Measurements from ENCODE around the gene CHI3L2.
"Not testable (repeated sequence)": the region's sequence is repeated elsewhere in the genome, so short reads cannot be mapped to it uniquely, and the experiment has no call there.

Gene CHI3L2

DNA sequence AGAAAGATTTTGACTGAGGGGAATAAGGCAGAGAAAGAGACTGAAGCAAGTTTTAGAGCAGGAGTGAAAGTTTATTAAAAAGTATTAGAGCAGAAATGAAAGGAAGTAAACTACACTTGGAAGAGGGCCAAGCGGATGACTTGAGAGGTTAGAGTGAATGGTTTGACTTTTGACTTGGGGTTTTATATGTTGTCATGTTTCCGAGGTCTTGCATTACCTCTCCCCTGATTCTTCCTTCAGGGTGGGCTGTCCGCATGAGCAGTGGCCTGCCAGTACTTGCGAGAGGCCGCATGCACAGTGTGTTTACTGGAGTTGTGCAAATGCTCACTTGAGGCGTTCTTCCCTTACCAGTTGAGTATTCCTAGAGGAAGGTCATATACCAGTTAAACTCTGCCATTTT, 14.1 kb upstream of the CHI3L2 start:
- Histone ChIP-seq H3K9ac (ENCODE audit: low read depth, low read length, poor library complexity) (no peak overlapping the region), H3K4ac (ENCODE audit: low read length) (no peak overlapping the region), H2AK5ac (ENCODE audit: low read depth, low read length) (no peak overlapping the region), H3K4me1 (ENCODE audit: control insufficient read depth in 2 of 2, insufficient read depth in 1 of 2, low read depth in 1 of 2, low read length in 2 of 2) (peaks cover 6 to 8% of the 10 kb centered on the region in 2 donors), H2BK12ac (ENCODE audit: low read length) (no peak overlapping the region), H3K4me3 (ENCODE audit: low read length in 2 of 2) (no peak overlapping the region), H4K91ac (ENCODE audit: low read depth, low read length, poor library complexity) (no peak overlapping the region), H3K23ac (ENCODE audit: low read depth, low read length, poor library complexity) (no peak overlapping the region), H2BK120ac (ENCODE audit: low read depth, low read length) (no peak overlapping the region), H3K9me3 (replicated peaks in 1 of 2; ENCODE audit: control insufficient read depth in 2 of 2, insufficient read depth in 1 of 2, low read depth in 1 of 2, low read length in 2 of 2) (no peaks in the 10 kb centered on the region), H3K27me3 (ENCODE audit: control insufficient read depth in 3 of 3, insufficient read depth in 3 of 3, low read depth in 1 of 3, low read length in 3 of 3) (no peaks in the 10 kb centered on the region), H3K14ac (ENCODE audit: low read length) (no peak overlapping the region), H3K4me2 (ENCODE audit: insufficient read depth, low read length, poor library complexity, severe bottlenecking) (no peak overlapping the region), H2BK15ac (ENCODE audit: low read length) (no peak overlapping the region), H2BK5ac (ENCODE audit: low read length) (no peak overlapping the region), H3K79me1 (ENCODE audit: low read depth, low read length) (no peaks in the 10 kb centered on the region), H4K8ac (ENCODE audit: low read depth, low read length) (no peak overlapping the region), H3K36me3 (replicated peaks in 1 of 2; ENCODE audit: control insufficient read depth in 2 of 2, insufficient read depth in 2 of 2, low read length in 2 of 2) (no peaks in the 10 kb centered on the region), H2AFZ (ENCODE audit: low read length) (peak overlapping the region; percentile 66), H3K27ac (replicated peaks; ENCODE audit: low read length) (no peak overlapping the region), H3K18ac (ENCODE audit: low read length) (no peak overlapping the region)
- DNase-seq (ENCODE audit: low spot score): no peak
- no CpG with 5 or more reads among the region's 6 CpGs for WGBS, 2 donors (ENCODE audit: extremely low coverage in 2 of 2, insufficient read length in 2 of 2, insufficient replicate concordance in 1 of 2)

DNA sequence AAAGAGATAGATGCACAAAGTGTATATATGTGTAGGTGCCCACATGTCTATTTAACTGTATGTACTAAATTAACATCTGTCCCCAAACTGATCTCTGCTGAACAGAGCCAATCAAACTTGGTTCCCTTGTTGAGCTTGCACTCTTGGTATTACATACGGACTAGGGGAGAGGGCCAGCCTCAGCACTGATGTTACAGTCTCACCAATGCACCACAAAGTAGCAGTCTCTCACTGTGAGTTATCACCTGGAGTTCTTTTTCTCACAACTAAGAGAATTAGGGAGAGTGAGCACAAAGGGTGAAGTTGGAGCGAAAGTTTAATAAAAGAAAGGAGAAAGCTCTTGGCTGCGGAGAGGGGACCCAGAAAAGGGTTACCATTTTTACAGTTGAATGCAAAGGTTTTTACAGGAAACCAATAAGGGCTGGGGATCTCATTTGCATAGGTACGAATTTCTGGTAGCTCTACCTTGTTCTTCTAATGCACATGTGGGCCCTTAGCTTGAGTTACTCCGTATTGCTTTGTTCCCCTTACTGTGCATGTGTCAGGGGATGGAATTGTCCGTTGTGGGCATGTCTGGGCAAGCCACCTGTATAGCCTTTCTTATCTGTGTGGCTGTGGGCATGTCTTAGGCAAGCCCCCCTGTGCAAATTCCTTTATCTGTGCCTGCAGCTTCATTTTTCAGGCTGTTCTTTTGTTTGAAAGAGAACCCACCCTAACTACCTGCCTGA, 13.3 kb upstream of the CHI3L2 start:
- Histone ChIP-seq H3K79me1 (ENCODE audit: low read depth, low read length) (no peaks in the 10 kb centered on the region), H3K14ac (ENCODE audit: low read length) (no peak overlapping the region), H2BK5ac (ENCODE audit: low read length) (no peak overlapping the region), H2BK12ac (ENCODE audit: low read length) (no peak overlapping the region), H4K91ac (ENCODE audit: low read depth, low read length, poor library complexity) (no peak overlapping the region), H3K27ac (replicated peaks; ENCODE audit: low read length) (no peak overlapping the region), H3K27me3 (ENCODE audit: control insufficient read depth in 3 of 3, insufficient read depth in 3 of 3, low read depth in 1 of 3, low read length in 3 of 3) (no peaks in the 10 kb centered on the region), H3K4me3 (ENCODE audit: low read length in 2 of 2) (no peak overlapping the region), H2BK15ac (ENCODE audit: low read length) (no peak overlapping the region), H3K36me3 (replicated peaks in 1 of 2; ENCODE audit: control insufficient read depth in 2 of 2, insufficient read depth in 2 of 2, low read length in 2 of 2) (no peaks in the 10 kb centered on the region), H3K4me1 (ENCODE audit: control insufficient read depth in 2 of 2, insufficient read depth in 1 of 2, low read depth in 1 of 2, low read length in 2 of 2) (peaks cover 9 to 11% of the 10 kb centered on the region in 2 donors), H2AK5ac (ENCODE audit: low read depth, low read length) (no peak overlapping the region), H2BK120ac (ENCODE audit: low read depth, low read length) (no peak overlapping the region), H3K9ac (ENCODE audit: low read depth, low read length, poor library complexity) (no peak overlapping the region), H3K4me2 (ENCODE audit: insufficient read depth, low read length, poor library complexity, severe bottlenecking) (no peak overlapping the region), H3K18ac (ENCODE audit: low read length) (no peak overlapping the region), H3K23ac (ENCODE audit: low read depth, low read length, poor library complexity) (no peak overlapping the region), H3K4ac (ENCODE audit: low read length) (no peak overlapping the region), H2AFZ (ENCODE audit: low read length) (peak overlapping the region; percentile 21), H3K9me3 (replicated peaks in 1 of 2; ENCODE audit: control insufficient read depth in 2 of 2, insufficient read depth in 1 of 2, low read depth in 1 of 2, low read length in 2 of 2) (no peaks in the 10 kb centered on the region), H4K8ac (ENCODE audit: low read depth, low read length) (no peak overlapping the region)
- no peak for DNase-seq (ENCODE audit: low spot score)
- no CpG with 5 or more reads among the region's 6 CpGs for WGBS, 2 donors (ENCODE audit: extremely low coverage in 2 of 2, insufficient read length in 2 of 2, insufficient replicate concordance in 1 of 2)

DNA sequence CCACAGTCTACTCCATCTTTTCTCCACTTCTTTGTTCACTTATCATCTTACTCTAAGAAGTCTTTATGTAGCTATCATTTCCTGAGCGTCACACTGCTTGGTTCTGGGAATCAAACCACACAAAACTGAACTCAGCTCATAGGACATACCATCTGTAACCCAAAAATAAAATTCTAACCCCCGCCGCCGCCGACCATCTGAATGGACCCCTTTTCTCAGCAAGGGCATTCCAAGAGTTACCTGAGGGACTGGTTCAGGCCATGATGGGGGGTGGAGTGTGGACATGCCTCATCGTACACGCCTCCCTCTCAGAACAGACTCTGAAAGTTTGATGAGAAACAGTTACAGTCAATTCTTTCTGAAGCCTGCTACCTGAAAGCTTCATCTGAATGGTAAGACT, 12.6 kb upstream of the CHI3L2 start:
- no peak overlapping the region for H2BK120ac ChIP-seq (ENCODE audit: low read depth, low read length)
- no peak overlapping the region for H3K4me2 ChIP-seq (ENCODE audit: insufficient read depth, low read length, poor library complexity, severe bottlenecking)
- H3K79me1 ChIP-seq (ENCODE audit: low read depth, low read length): no peaks in the 10 kb centered on the region
- H4K91ac ChIP-seq (ENCODE audit: low read depth, low read length, poor library complexity): no peak overlapping the region
- no peak overlapping the region for H3K4me3 ChIP-seq (ENCODE audit: low read length in 2 of 2)
- H3K23ac ChIP-seq (ENCODE audit: low read depth, low read length, poor library complexity): no peak overlapping the region
- no peak overlapping the region for H3K4ac ChIP-seq (ENCODE audit: low read length)
- H3K14ac ChIP-seq (ENCODE audit: low read length): no peak overlapping the region
- peak overlapping the region; percentile 21 for H2AFZ ChIP-seq (ENCODE audit: low read length)
- H2BK5ac ChIP-seq (ENCODE audit: low read length): no peak overlapping the region
- DNase-seq (ENCODE audit: low spot score): no peak
- peaks cover 13 to 15% of the 10 kb centered on the region in 2 donors for H3K4me1 ChIP-seq (ENCODE audit: control insufficient read depth in 2 of 2, insufficient read depth in 1 of 2, low read depth in 1 of 2, low read length in 2 of 2)
- H2BK12ac ChIP-seq (ENCODE audit: low read length): no peak overlapping the region
- H3K27me3 ChIP-seq (ENCODE audit: control insufficient read depth in 3 of 3, insufficient read depth in 3 of 3, low read depth in 1 of 3, low read length in 3 of 3): no peaks in the 10 kb centered on the region
- no peak overlapping the region for H2AK5ac ChIP-seq (ENCODE audit: low read depth, low read length)
- no peak overlapping the region for H4K8ac ChIP-seq (ENCODE audit: low read depth, low read length)
- H3K27ac ChIP-seq (replicated peaks; ENCODE audit: low read length): peak overlapping the region; percentile 29
- WGBS, 2 donors (ENCODE audit: extremely low coverage in 2 of 2, insufficient read length in 2 of 2, insufficient replicate concordance in 1 of 2): no CpG with 5 or more reads among the region's 7 CpGs
- H3K36me3 ChIP-seq (replicated peaks in 1 of 2; ENCODE audit: control insufficient read depth in 2 of 2, insufficient read depth in 2 of 2, low read length in 2 of 2): no peaks in the 10 kb centered on the region
- H2BK15ac ChIP-seq (ENCODE audit: low read length): no peak overlapping the region
- peak overlapping the region; percentile 91 for H3K18ac ChIP-seq (ENCODE audit: low read length)
- H3K9ac ChIP-seq (ENCODE audit: low read depth, low read length, poor library complexity): no peak overlapping the region
- no peaks in the 10 kb centered on the region for H3K9me3 ChIP-seq (replicated peaks in 1 of 2; ENCODE audit: control insufficient read depth in 2 of 2, insufficient read depth in 1 of 2, low read depth in 1 of 2, low read length in 2 of 2)

DNA sequence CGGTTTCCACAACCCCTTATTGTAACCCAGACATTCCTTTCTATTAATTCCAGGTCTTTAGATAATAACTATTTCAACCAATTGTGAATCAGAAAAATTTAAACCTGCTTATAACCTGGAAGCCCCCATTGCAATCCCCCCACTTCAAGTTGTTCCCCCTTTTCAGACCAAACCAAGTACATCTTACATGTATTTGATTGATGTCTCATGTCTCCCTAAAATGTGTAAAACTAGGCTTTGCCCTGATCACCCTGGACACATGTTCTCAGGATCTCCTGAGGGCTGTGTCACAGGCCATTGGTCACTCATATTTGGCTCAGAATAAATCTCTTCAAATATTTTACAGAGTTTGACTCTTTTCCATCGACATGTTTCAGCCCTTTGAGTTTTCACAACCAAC, 12.2 kb upstream of the CHI3L2 start:
- H2AFZ ChIP-seq (ENCODE audit: low read length); H3K23ac ChIP-seq (ENCODE audit: low read depth, low read length, poor library complexity); H3K14ac ChIP-seq (ENCODE audit: low read length); H3K4ac ChIP-seq (ENCODE audit: low read length); H3K18ac ChIP-seq (ENCODE audit: low read length); H2AK5ac ChIP-seq (ENCODE audit: low read depth, low read length); H3K9me3 ChIP-seq (replicated peaks in 1 of 2; ENCODE audit: control insufficient read depth in 2 of 2, insufficient read depth in 1 of 2, low read depth in 1 of 2, low read length in 2 of 2); H2BK15ac ChIP-seq (ENCODE audit: low read length); H3K4me2 ChIP-seq (ENCODE audit: insufficient read depth, low read length, poor library complexity, severe bottlenecking); H2BK120ac ChIP-seq (ENCODE audit: low read depth, low read length); H2BK12ac ChIP-seq (ENCODE audit: low read length); H3K79me1 ChIP-seq (ENCODE audit: low read depth, low read length); DNase-seq (ENCODE audit: low spot score); H3K4me3 ChIP-seq (ENCODE audit: low read length in 2 of 2); H3K9ac ChIP-seq (ENCODE audit: low read depth, low read length, poor library complexity); H3K27me3 ChIP-seq (ENCODE audit: control insufficient read depth in 3 of 3, insufficient read depth in 3 of 3, low read depth in 1 of 3, low read length in 3 of 3); H4K91ac ChIP-seq (ENCODE audit: low read depth, low read length, poor library complexity); H3K27ac ChIP-seq (replicated peaks; ENCODE audit: low read length); H3K36me3 ChIP-seq (replicated peaks in 1 of 2; ENCODE audit: control insufficient read depth in 2 of 2, insufficient read depth in 2 of 2, low read length in 2 of 2); H2BK5ac ChIP-seq (ENCODE audit: low read length); H4K8ac ChIP-seq (ENCODE audit: low read depth, low read length): not testable (repeated sequence)
- peaks cover 17 to 19% of the 10 kb centered on the region in 2 donors for H3K4me1 ChIP-seq (ENCODE audit: control insufficient read depth in 2 of 2, insufficient read depth in 1 of 2, low read depth in 1 of 2, low read length in 2 of 2)
- WGBS, 2 donors (ENCODE audit: extremely low coverage in 2 of 2, insufficient read length in 2 of 2, insufficient replicate concordance in 1 of 2): no CpG with 5 or more reads among the region's 2 CpGs

Data from neuronal stem cell (in vitro differentiated cells).